HG02588 (cell line): ENCODE measurements around the gene HK1.
A peak's percentile ranks its signal among the peaks of the same experiment; 100 is the strongest.

Source experiments
- ATAC-seq: cut with Tn5 transposase; IDR thresholded peaks from one replicate; pipeline ENCODE4 v1.9.1; 2021; ENCODE audit warnings: mild to moderate bottlenecking, moderate library complexity; ENCODE audit not compliant: unreplicated experiment

HK1 gene

GRCh38 chr10:69366738-69367137 is 88.4 kb downstream of the HK1 start:
- ATAC-seq: no peak

GRCh38 chr10:69367469-69367868 is 89.2 kb downstream of the HK1 start:
- no peak for ATAC-seq

DNA sequence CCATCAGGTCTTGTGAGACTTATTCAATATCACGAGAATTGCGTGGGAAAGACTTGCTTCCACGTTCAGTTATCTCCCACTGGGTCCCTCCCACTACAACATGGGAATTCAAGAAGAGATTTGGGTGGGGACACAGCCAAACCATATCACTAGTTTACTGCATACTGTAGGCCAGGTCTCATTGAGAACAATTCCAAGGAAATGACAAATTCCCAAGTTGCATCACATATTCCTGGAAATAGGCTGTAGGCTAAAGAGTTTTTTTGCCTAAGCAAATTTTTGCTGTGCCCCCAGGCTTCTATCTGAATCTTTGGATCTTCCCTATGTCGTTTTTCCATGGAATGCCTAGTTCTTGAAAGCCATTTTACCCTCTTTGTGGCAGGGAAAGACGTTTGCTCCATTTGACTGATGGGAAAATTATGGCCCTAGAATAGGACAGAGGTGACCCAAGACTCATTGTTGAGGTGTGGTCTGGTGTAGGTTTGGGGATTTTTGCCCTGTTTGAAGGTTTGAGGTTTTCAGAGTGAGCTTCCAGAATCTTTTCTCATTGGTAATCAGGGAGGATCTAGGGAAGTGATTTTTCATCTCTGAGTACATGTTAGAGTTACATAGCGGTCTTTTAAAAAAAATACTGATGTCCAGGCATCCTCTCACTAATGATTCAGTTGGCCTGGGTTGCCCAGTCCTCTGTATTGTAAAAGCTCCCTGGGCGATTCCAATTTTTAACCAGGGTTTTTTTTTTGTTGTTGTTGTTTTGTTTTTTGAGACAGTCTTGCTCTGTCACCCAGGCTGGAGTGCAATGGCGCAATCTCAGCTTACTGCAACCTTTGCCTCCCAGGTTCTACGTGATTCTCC is 94.1 kb downstream of the HK1 start:
- no peak for ATAC-seq

DNA sequence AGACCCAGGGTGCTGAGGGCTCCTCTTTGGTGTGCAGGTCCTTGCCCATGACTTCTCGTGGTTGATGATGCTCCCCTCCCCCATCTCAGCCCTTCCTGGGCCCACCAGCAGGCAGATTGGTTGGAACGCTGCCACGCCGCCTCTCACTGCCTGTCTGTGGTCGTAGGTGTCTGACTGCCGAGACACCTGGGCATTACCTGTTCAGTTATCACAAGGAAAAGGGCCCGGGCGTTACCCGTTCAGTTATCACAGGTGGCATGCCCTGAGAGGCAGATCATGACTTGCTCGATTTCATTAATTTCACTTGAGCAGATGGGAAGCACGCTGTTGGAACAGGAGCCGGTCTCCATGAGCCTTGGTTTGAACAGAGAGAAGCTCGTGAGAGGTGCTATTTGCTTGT is 95.9 kb downstream of the HK1 start:
- no peak for ATAC-seq

- ATAC-seq: no peak
Observed at GRCh38 chr10:69374931-69375306, 96.6 kb downstream of the HK1 start.

DNA sequence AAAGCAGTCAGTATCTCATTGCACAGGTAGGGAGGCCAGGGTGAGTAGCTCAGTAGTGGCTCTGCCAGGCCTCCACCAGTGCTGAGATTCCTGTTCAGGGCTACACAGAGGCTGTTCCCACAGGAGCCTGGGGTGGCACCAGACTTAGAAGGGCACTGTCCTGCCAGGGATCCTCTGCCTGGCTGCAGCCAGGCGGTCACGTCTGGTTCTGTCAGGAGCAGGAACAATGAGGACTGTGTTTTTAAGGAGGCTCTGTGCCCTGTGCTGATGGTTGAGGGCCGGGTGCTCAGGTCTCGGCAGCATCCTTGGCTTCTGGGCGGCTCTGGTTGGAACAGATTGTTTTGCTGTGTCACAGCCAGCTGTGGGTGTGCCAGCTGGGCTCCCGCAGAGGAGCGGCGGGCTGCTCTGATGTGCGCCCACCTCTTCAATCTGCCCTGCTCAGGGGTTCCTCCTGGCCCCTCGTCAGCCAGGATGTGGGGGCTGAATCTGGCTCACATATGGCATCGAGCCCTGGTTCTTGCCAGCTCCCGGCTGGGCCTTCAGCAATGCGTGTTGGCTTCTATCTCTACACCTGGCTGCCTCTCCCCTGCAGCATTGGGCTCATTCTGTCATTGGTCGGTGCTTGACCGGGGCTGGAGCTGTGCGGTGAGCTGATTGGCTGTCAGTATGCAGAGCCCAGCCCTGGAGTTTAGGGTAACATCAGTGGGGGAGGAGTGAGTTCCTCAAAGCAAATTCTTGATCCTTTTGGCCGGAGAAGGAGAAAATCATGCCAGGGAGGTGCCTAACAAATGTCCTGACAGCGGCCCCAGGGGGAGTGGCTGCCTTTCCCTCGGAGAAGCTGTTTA is 97.2 kb downstream of the HK1 start:
- no peak for ATAC-seq

DNA sequence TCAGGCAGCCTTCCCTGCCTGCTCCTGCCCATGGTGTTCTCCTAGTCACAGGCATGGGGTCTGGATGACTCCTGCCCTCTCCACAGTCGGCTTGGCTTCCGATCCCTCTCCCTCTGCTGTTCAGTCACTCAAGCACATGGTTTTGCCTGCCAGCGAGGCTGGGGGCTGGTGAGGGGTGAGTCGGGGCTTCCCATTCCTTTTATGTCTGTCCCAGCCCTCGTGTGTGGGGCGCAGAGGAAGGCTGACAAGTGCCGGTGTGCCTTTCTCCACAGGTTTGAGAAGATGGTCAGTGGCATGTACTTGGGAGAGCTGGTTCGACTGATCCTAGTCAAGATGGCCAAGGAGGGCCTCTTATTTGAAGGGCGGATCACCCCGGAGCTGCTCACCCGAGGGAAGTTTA is 98.4 kb downstream of the HK1 start:
- no peak for ATAC-seq

DNA sequence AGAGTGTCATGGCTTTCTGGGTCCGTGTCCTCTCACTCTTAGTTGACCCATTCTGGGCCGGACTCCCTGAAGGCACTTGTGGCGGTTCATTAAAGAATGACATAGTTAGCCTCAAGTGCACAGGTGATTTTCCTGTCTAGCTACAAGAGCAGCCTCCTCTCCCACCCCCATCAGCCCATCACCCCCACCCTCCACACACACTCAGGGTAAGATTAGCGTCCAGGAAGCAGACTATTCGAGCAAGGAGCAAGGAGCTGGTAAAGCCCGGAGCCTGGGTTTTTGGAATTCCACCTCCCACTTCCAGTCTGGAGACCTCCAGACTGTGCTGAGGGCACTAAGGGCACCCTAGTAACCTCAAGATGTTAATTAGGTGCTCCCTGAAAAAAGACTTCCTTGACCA is 98.9 kb downstream of the HK1 start:
- ATAC-seq: no peak

GRCh38 chr10:69377933-69378332 is 99.6 kb downstream of the HK1 start:
- no peak for ATAC-seq

- no peak for ATAC-seq
Observed at GRCh38 chr10:69379800-69380199, 101.5 kb downstream of the HK1 start.

DNA sequence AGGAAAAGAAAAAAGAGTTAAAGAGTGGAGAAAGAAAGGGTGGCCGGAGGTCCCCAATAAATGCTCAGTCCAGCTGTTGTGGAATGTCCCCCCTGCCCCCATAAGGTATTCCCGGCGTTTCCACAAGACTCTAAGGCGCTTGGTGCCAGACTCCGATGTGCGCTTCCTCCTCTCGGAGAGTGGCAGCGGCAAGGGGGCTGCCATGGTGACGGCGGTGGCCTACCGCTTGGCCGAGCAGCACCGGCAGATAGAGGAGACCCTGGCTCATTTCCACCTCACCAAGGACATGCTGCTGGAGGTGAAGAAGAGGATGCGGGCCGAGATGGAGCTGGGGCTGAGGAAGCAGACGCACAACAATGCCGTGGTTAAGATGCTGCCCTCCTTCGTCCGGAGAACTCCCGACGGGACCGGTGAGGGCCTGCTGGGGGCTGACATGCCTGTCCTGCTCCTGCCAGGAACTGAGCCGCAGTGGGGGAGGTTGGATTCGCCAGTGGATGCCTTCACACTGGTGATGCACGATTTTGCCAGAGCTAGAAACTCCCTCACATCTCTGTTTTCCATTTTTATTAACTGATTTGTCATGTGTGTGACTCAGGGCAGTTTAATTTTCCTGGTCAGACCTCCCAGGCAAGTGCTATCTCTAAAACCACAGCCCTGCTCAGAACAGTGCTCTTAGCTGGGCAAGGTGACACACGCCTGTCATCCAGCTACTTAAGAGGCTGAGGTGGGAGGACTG is 104.3 kb downstream of the HK1 start:
- no peak for ATAC-seq

DNA sequence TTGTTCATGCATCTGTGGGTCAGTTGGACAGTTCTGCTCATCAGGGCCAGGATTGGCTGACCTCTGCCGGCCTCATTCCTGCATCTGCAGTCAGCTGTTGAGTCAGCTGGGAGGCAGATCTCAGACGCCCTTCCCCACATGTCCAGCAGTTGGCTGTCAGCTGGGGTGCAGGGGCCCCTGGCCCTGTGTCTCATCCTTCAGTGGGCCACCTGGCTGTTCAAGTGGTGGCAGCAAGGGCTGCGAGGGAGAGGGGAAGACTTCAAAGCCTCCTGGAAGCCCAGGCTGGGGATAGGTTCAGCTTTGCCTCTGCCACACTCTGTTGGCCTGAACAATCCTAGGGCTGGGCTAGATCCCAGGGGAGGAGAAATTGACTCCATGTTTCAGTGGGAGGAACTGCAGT is 105.3 kb downstream of the HK1 start:
- ATAC-seq: no peak

DNA sequence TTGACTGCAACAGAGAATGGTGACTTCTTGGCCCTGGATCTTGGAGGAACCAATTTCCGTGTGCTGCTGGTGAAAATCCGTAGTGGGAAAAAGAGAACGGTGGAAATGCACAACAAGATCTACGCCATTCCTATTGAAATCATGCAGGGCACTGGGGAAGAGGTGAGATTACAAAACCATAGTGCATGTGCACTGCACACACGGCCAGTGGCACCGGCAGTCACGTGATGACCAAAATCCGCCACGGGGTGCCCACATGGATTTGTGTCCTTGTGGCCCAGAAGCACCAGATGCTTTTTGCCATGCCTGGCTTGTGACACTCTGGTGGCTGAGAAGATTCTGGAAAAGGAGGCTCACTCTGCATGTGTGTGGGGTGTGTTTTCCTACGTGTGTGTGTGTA is 106.0 kb downstream of the HK1 start:
- no peak for ATAC-seq

- no peak for ATAC-seq
Observed at GRCh38 chr10:69385454-69386350, 107.4 kb downstream of the HK1 start.

GRCh38 chr10:69387500-69387899 is 109.2 kb downstream of the HK1 start:
- no peak for ATAC-seq

DNA sequence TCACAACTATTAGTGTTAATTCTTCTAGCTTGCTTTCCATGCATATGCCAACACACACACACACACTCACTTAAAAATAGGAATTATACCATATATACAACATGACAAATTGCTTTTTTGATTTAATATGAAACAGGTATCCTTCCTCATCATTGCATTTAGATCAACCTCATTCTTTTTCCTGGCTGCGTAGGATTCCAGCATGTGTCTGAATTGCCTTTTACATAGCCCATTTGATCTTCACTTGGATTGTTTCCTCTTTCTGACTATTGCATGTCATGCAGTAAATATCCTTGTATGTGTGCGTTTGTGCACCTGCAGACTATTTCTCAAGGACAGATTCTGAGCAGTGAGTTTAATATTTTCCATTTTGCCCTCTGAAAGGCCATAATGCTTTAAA is 110.2 kb downstream of the HK1 start:
- ATAC-seq: no peak

DNA sequence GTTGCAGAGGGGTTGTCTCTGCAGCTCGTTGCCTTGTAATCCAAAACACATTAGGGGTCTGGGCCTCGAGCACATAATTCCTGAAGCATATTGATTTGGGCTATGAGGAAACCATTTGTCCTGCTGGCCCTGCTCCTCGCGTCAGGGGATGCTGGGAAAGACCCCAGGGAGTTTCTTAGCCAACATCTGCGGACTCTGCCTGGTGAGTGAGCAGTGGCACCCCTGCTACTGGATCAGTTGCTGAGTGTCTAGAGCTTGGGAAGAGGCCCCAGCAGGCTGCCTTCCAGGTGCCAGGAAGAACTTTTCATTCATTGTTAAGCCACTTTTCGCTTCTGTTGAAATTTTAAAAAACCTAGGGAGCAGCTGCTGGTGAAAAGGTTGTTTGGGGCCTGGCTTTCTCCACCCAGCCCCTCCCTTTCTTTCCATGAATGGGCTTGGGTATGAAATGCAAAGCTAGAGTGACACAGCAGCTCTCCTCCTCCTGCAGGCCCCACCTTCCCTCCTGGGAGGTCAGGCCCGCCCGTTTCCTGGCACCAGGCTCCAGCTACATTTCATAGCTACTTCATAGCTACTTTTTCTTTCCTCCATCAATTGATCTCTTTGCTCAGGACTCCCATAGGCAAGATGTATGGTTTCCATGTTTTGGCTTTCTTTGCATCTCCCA is 111.7 kb downstream of the HK1 start:
- no peak for ATAC-seq

- ATAC-seq: no peak
Observed at GRCh38 chr10:69391158-69391557, 112.9 kb downstream of the HK1 start.

DNA sequence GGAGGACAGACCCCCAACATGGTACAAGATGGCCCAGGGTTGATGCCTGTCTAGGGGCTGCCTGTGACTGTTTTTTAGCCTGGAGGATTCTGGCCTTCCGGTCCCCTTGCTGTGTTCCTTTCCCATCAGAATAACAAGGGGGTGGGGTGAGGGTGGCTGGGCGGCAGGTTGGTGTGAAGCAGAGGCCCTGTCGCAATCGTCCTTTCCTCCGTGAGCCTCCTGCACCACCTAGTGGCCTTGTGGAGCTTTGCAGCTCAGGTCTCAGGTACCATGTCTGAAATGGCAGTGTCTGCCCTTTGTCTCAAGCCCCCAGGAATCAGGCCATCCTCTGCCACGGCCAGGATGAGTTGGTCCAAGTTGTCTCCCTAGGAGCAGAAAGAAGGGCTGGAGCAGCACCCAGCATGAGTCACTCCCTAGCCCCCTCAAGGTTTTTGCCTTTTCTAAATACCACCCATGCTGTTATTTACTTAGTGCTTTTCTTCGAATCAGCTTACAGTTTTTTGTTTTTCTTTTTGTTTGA is 114.2 kb downstream of the HK1 start:
- ATAC-seq: peak; percentile 73

DNA sequence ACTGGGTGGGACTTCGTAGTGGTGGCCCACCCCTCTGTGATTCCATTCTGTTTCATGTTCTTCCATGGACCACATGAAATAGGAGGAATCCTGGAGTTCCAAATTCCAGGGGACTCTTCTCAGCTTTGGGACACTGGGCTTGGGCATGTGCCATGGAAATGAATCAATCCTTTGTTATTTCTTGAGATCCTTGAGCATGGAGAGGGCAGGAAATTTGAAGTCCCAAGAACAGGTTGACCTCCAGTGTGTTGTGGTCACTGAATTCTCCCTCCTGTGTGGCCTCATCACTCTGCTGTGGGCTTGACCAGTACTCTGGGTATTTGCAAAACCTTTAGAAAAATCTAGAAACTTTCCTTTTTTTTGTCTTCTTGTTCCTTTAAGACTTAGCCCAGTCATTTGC is 115.7 kb downstream of the HK1 start:
- ATAC-seq: no peak
